MM.1S (cell line): ENCODE results near the gene RECQL.
A peak's percentile ranks its signal among the peaks of the same experiment; 100 is the strongest.
"Not testable (repeated sequence)": the region's sequence is repeated elsewhere in the genome, so short reads cannot be mapped to it uniquely, and the experiment has no call there.

Experiments
- DNase-seq: peaks from one replicate; pipeline ENCODE4 v3.0.0-alpha.2; 2015
- H2AFZ ChIP-seq: fragments of 300-600 bp; sonication (generic); 2 replicates; pipeline ENCODE4 v1.6.0; 2016; ENCODE audit warnings: antibody characterized with exemption, low read length
- H3F3A ChIP-seq: fragments of 300-600 bp; sonication (generic); 2 replicates; pipeline ENCODE4 v1.6.1; 2016; ENCODE audit warnings: mild to moderate bottlenecking, antibody characterized with exemption, low read length, moderate library complexity, mixed read lengths; ENCODE audit not compliant: insufficient read depth
- H3K27ac ChIP-seq: fragments of 300-600 bp; sonication (generic); 2 replicates; pipeline ENCODE4 v1.5.1; 2016; ENCODE audit warnings: mild to moderate bottlenecking, low read length
- H3K27me3 ChIP-seq: fragments of 300-600 bp; sonication (generic); replicated peaks from 2 replicates; pipeline ENCODE4 v1.6.0; 2016; ENCODE audit warnings: low read length; ENCODE audit not compliant: insufficient read depth
- H3K36me3 ChIP-seq: fragments of 300-600 bp; sonication (generic); replicated peaks from 2 replicates; pipeline ENCODE4 v1.6.1; 2016; ENCODE audit warnings: mild to moderate bottlenecking, low read length, mixed read lengths; ENCODE audit not compliant: insufficient read depth
- H3K4me1 ChIP-seq: fragments of 300-600 bp; sonication (generic); 2 replicates; pipeline ENCODE4 v1.6.1; 2016; ENCODE audit warnings: low read length, mixed read lengths
- H3K4me2 ChIP-seq: fragments of 300-600 bp; sonication (generic); 2 replicates; pipeline ENCODE4 v1.6.0; 2016; ENCODE audit warnings: low read depth, low read length
- H3K4me3 ChIP-seq: fragments of 300-600 bp; sonication (generic); 2 replicates; pipeline ENCODE4 v1.5.1; 2016; ENCODE audit warnings: low read length, mixed read lengths
- H3K79me2 ChIP-seq: fragments of 300-600 bp; sonication (generic); 2 replicates; pipeline ENCODE4 v1.6.1; 2016; ENCODE audit warnings: mixed run types, low read length, mixed read lengths
- H3K9ac ChIP-seq: fragments of 300-600 bp; sonication (generic); 2 replicates; pipeline ENCODE4 v1.6.1; 2016; ENCODE audit warnings: low read length, mixed read lengths
- H3K9me2 ChIP-seq: fragments of 300-600 bp; sonication (generic); replicated peaks from 2 replicates; pipeline ENCODE4 v1.6.1; 2016; ENCODE audit warnings: mild to moderate bottlenecking, low read length, mixed read lengths; ENCODE audit not compliant: insufficient read depth
- H3K9me3 ChIP-seq: fragments of 300-600 bp; sonication (generic); replicated peaks from 2 replicates; pipeline ENCODE4 v1.6.1; 2016; ENCODE audit warnings: mild to moderate bottlenecking, low read length, mixed read lengths; ENCODE audit not compliant: insufficient read depth
- H4K20me1 ChIP-seq: fragments of 300-600 bp; sonication (generic); 2 replicates; pipeline ENCODE4 v1.6.1; 2016; ENCODE audit warnings: mild to moderate bottlenecking, low read length, moderate library complexity, mixed read lengths; ENCODE audit not compliant: insufficient read depth
- CTCF ChIP-seq: fragments of 300-600 bp; sonication (generic); IDR thresholded peaks from 2 replicates; pipeline ENCODE4 v1.5.1; 2016; ENCODE audit warnings: antibody characterized with exemption, low read length, mixed read lengths
- EZH2 ChIP-seq: fragments of 300-600 bp; sonication (generic); optimal IDR thresholded peaks from 2 replicates; pipeline ENCODE3; 2017; ENCODE audit warnings: low read depth, mild to moderate bottlenecking, antibody characterized with exemption, low read length, mixed read lengths
- EZH2phosphoT487 ChIP-seq: fragments of 300-600 bp; sonication (generic); IDR thresholded peaks from 2 replicates; pipeline ENCODE4 v1.6.1; 2018; ENCODE audit warnings: antibody characterized with exemption, low read length

Gene RECQL

DNA sequence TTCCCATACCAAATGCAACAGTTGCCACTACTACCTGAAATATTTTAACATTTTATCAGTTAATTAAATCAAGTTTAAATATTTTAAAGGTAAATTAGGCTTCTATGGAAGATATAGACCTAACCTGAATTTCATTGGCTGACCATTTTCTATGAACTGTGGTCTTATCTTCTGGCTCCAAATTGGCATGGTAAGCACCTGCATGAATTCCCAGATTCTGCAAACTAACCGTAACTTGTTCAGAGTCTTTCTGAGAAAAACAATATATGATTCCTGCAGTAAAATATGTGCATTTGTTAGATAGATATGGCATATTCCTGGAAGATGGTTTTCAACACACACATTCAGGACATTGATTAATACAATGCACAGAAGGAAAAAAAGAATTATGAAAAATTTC is 25.9 kb downstream of the RECQL start:
- Histone ChIP-seq H3K36me3 (peaks cover 9% of the 10 kb centered on the region; the same call in 1 of the 2 replicates), H2AFZ (no peak overlapping the region), H3F3A (peaks cover 9% of the 10 kb centered on the region; the same call in 1 of the 2 replicates), H3K9me3 (no peaks in the 10 kb centered on the region), H3K27ac (no peak overlapping the region), H3K4me1 (peaks cover 10% of the 10 kb centered on the region; the same call in 1 of the 2 replicates), H3K27me3 (no peaks in the 10 kb centered on the region), H3K4me3 (no peak overlapping the region), H3K9me2 (no peaks in the 10 kb centered on the region), H4K20me1 (no peaks in the 10 kb centered on the region), H3K9ac (no peak overlapping the region), H3K4me2 (no peak overlapping the region), H3K79me2 (no peaks in the 10 kb centered on the region)
- no peak for DNase-seq
- TF ChIP-seq EZH2 = no peak
- TF ChIP-seq CTCF = no peak
- TF ChIP-seq EZH2phosphoT487 = no peak

DNA sequence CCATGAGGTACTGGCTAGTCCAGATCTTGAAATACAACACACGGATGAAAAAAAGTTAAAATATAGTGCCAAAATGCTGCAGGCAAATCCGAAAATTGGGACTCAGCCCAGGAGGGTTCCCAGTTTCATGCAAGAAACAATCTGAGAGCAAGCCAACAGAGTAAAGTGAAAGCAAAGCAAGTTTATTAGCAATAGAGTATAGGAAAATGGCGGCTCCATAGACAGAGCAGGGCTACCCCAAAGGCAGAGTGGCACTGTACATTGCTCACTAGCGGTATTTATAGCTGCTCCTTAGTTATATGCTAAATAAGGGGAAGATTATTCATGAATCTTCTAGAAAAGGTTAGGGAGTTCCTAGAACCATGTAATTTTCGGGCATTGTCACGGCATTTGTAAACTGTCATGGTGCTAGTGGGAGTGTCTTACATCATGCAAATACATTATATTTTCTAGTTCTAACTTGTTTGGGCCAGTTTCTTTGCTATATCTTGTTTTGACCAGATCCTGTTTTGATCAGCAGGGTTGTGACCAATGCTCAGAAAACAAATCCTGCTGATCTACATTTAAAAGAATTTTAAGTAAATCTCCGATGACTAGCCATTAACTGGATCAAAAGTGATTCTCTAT is 29.1 kb downstream of the RECQL start:
- Histone ChIP-seq H3K4me2 (no peak overlapping the region), H3K27me3 (no peaks in the 10 kb centered on the region), H2AFZ (no peak overlapping the region), H4K20me1 (no peaks in the 10 kb centered on the region), H3K4me1 (peaks cover 10% of the 10 kb centered on the region; the same call in 1 of the 2 replicates), H3K9me2 (no peaks in the 10 kb centered on the region), H3K79me2 (no peaks in the 10 kb centered on the region), H3F3A (peaks cover 9% of the 10 kb centered on the region; the same call in 1 of the 2 replicates), H3K9ac (no peak overlapping the region), H3K4me3 (no peak overlapping the region), H3K9me3 (no peaks in the 10 kb centered on the region), H3K27ac (no peak overlapping the region), H3K36me3 (peaks cover 8% of the 10 kb centered on the region; the same call in 1 of the 2 replicates)
- TF ChIP-seq CTCF (no peak), EZH2 (no peak), EZH2phosphoT487 (no peak)
- DNase-seq = no peak

- Histone ChIP-seq H3K9ac (no peak overlapping the region), H3K4me2 (peak overlapping the region; percentile 19; the same call in 1 of the 2 replicates), H3K4me3 (no peak overlapping the region), H3K9me3 (no peaks in the 10 kb centered on the region), H3K27me3 (no peaks in the 10 kb centered on the region), H3F3A (peaks cover 9% of the 10 kb centered on the region; the same call in 1 of the 2 replicates), H3K27ac (no peak overlapping the region), H3K79me2 (no peaks in the 10 kb centered on the region), H3K4me1 (peaks cover 10% of the 10 kb centered on the region; the same call in 1 of the 2 replicates), H3K36me3 (peaks cover 8% of the 10 kb centered on the region; the same call in 1 of the 2 replicates), H3K9me2 (no peaks in the 10 kb centered on the region), H4K20me1 (no peaks in the 10 kb centered on the region), H2AFZ (no peak overlapping the region)
- peak; percentile 13 for DNase-seq
- no peak for TF ChIP-seq EZH2
- TF ChIP-seq EZH2phosphoT487 = no peak
Observed at GRCh38 chr12:21471294-21471693, 30.1 kb downstream of the RECQL start.

- not testable (repeated sequence) for H3K4me3 ChIP-seq, H3F3A ChIP-seq, H4K20me1 ChIP-seq, DNase-seq, H3K9ac ChIP-seq, H2AFZ ChIP-seq, H3K27me3 ChIP-seq, H3K27ac ChIP-seq, H3K79me2 ChIP-seq, H3K4me2 ChIP-seq, H3K9me2 ChIP-seq, H3K36me3 ChIP-seq, H3K9me3 ChIP-seq
- peaks cover 10% of the 10 kb centered on the region; the same call in 1 of the 2 replicates for H3K4me1 ChIP-seq
Observed at GRCh38 chr12:21467334-21467733, 34.1 kb downstream of the RECQL start.
